HG03520 (cell line): ENCODE results near the gene AUP1.
"Not testable (repeated sequence)": the region's sequence is repeated elsewhere in the genome, so short reads cannot be mapped to it uniquely, and the experiment has no call there.

Experiments
- ATAC-seq: cut with Tn5 transposase; IDR thresholded peaks from one replicate; pipeline ENCODE4 v1.9.1; 2021; ENCODE audit warnings: mild to moderate bottlenecking, moderate library complexity; ENCODE audit not compliant: unreplicated experiment

The AUP1 gene

GRCh38 chr2:74499940-74500577 lies 29.4 kb downstream of the AUP1 start:
- no peak for ATAC-seq

GRCh38 chr2:74499267-74499939 lies 30.1 kb downstream of the AUP1 start, which contains the start of gene LBX2:
Gene LBX2 (minus strand): TSS chr2:74499603. CDS start chr2:74499537, 66 bp downstream.
- no peak for ATAC-seq

GRCh38 chr2:74498500-74499266 lies 30.8 kb downstream of the AUP1 start:
- ATAC-seq = no peak

GRCh38 chr2:74497777-74498499 lies 31.6 kb downstream of the AUP1 start:
- no peak for ATAC-seq

- no peak for ATAC-seq
These were observed 32.3 kb downstream of the AUP1 start for GRCh38 chr2:74496997-74497776.

GRCh38 chr2:74495440-74495839 lies 34.1 kb downstream of the AUP1 start:
- ATAC-seq = no peak

- no peak for ATAC-seq
These were observed 36.0 kb downstream of the AUP1 start for GRCh38 chr2:74493546-74493945.

- ATAC-seq = no peak
These were observed 37.6 kb downstream of the AUP1 start for GRCh38 chr2:74491648-74492544.

GRCh38 chr2:74489906-74490305 lies 39.6 kb downstream of the AUP1 start:
- ATAC-seq = no peak

GRCh38 chr2:74488643-74489481 lies 40.6 kb downstream of the AUP1 start:
- no peak for ATAC-seq

GRCh38 chr2:74486141-74486540 lies 43.4 kb downstream of the AUP1 start:
- no peak for ATAC-seq

- ATAC-seq = not testable (repeated sequence)
These were observed 45.8 kb downstream of the AUP1 start for GRCh38 chr2:74483675-74484164.

GRCh38 chr2:74482801-74483674 lies 46.5 kb downstream of the AUP1 start, which contains the start of the genes CCDC142 and TTC31:
Gene CCDC142 (minus strand): TSS chr2:74482998. CDS start chr2:74482837, 161 bp downstream.
Gene TTC31 (plus strand): TSS chr2:74483081. CDS start chr2:74483096, 15 bp downstream.
- ATAC-seq = peak; percentile 86

GRCh38 chr2:74481961-74482800 lies 47.3 kb downstream of the AUP1 start:
- ATAC-seq = peak; percentile 29

- no peak for ATAC-seq
These were observed 48.1 kb downstream of the AUP1 start for GRCh38 chr2:74481431-74481830.
